HL-60 (cell line): ENCODE data around the gene NUBPL.

ENCODE experiments used
- DNase-seq, 2 experiments: peaks; one replicate each; pipeline ENCODE4 v3.0.0-alpha.2; 2010 to 2020; ENCODE audit warnings: low read depth in 1 of 2, low spot score in 1 of 2
- H3K27ac ChIP-seq: fragments of 250-450 bp; sonication (Bioruptor Pico); replicated peaks from 2 replicates; pipeline ENCODE4 v1.5.1; 2020; ENCODE audit warnings: mild to moderate bottlenecking, moderate library complexity
- H3K27me3 ChIP-seq: fragments of 250-450 bp; sonication (Bioruptor Pico); 2 replicates; pipeline ENCODE4 v1.5.1; 2021; ENCODE audit warnings: mild to moderate bottlenecking, moderate library complexity; ENCODE audit not compliant: insufficient read depth, poor library complexity, severe bottlenecking
- H3K4me3 ChIP-seq: replicated peaks from 2 replicates; pipeline ENCODE4 v1.5.1; 2011; ENCODE audit warnings: mild to moderate bottlenecking, control low read depth, low read length; ENCODE audit not compliant: insufficient read depth
- CTCF ChIP-seq: IDR thresholded peaks from one replicate; pipeline ENCODE4 v1.5.1; 2011; ENCODE audit warnings: low read length, control low read depth, inconsistent platforms; ENCODE audit not compliant: insufficient read depth
- GABPA ChIP-seq: IDR thresholded peaks from 2 replicates; pipeline ENCODE4 v1.6.1; 2012; ENCODE audit warnings: low read depth
- POLR2AphosphoS5 ChIP-seq: IDR thresholded peaks from 2 replicates; pipeline ENCODE4 v1.6.1; 2012; ENCODE audit warnings: low read depth
- REST ChIP-seq: IDR thresholded peaks from 2 replicates; pipeline ENCODE4 v1.6.1; 2012; ENCODE audit warnings: low read depth; ENCODE audit not compliant: insufficient replicate concordance
- SPI1 ChIP-seq: IDR thresholded peaks from 2 replicates; pipeline ENCODE4 v1.6.1; 2012; ENCODE audit warnings: low read depth, mild to moderate bottlenecking, borderline replicate concordance

Gene NUBPL

GRCh38 chr14:31668348-31668747 lies 107.1 kb downstream of the NUBPL start:
- H3K27ac ChIP-seq: no peak overlapping the region
- no peaks in the 10 kb centered on the region for H3K27me3 ChIP-seq
- H3K4me3 ChIP-seq: no peak overlapping the region
- TF ChIP-seq CTCF (no peak), GABPA (no peak), POLR2AphosphoS5 (no peak), SPI1 (no peak), REST (no peak)
- no peak for DNase-seq

GRCh38 chr14:31672709-31673108 lies 111.5 kb downstream of the NUBPL start:
- H3K4me3 ChIP-seq: no peak overlapping the region
- no peaks in the 10 kb centered on the region for H3K27me3 ChIP-seq
- no peak overlapping the region for H3K27ac ChIP-seq
- no peak for DNase-seq
- TF ChIP-seq SPI1 (no peak), GABPA (no peak), POLR2AphosphoS5 (no peak), REST (no peak), CTCF (no peak)

GRCh38 chr14:31677052-31677451 lies 115.8 kb downstream of the NUBPL start:
- TF ChIP-seq CTCF (no peak), GABPA (no peak), REST (no peak), POLR2AphosphoS5 (no peak), SPI1 (no peak)
- Histone ChIP-seq H3K4me3 (no peak overlapping the region), H3K27me3 (no peaks in the 10 kb centered on the region), H3K27ac (no peak overlapping the region)
- DNase-seq: no peak
